B cell (primary cell): ENCODE data around the gene BIRC7. TPM values are rescaled to one million over a fixed set of nuclear protein-coding genes. Genes with fewer than 3 reads are reported as not detected.

ENCODE experiments used
- ATAC-seq: fragments of 200-7000 bp; cut with Tn5 transposase; one replicate; pipeline ENCODE4 v1.10.0; 2021; ENCODE audit warnings: low read depth, mild to moderate bottlenecking, moderate number of reproducible peaks, moderate library complexity
- CTCF ChIA-PET: fragments of 350-600 bp; sonication (Branson Sonifier 250); formaldehyde crosslinking; loops from one replicate; lab custom pipeline; 2021; ENCODE audit warnings: antibody characterized with exemption, inconsistent platforms; lab: Charles Lee
- POLR2A ChIA-PET: fragments of 350-600 bp; sonication (Branson Sonifier 250); formaldehyde crosslinking; loops from one replicate; lab custom pipeline; 2021; ENCODE audit warnings: antibody characterized with exemption; lab: Charles Lee
- DNase-seq: peaks from one replicate; pipeline ENCODE4 v3.0.0; 2013
- H2AFZ ChIP-seq: 2 replicates; pipeline ENCODE4 v1.6.1; 2012; ENCODE audit warnings: mild to moderate bottlenecking, low read depth, low read length; ENCODE audit not compliant: insufficient read depth, poor library complexity, severe bottlenecking
- H3K27ac ChIP-seq, 2 donors: 1 replicate in 1 of 2; 2 replicates in 1 of 2; pipeline ENCODE4 v1.5.1; 2012 to 2013; ENCODE audit warnings: low read length in 2 of 2, mild to moderate bottlenecking in 2 of 2, moderate library complexity in 1 of 2
- H3K27me3 ChIP-seq, 4 experiments: fragments of 200-600 bp in 1 of 4; sonication (generic) in 1 of 4; replicated peaks in 1 of 4; 1 replicate in 2 of 4; 2 replicates in 2 of 4; pipeline versions ENCODE4 v1.6.1 to v1.7.0; 2013 to 2016; ENCODE audit warnings: low read length in 3 of 4, mild to moderate bottlenecking in 2 of 4, mixed read lengths in 1 of 4, moderate library complexity in 1 of 4; ENCODE audit not compliant: insufficient read depth in 4 of 4, control insufficient read depth in 3 of 4; ENCODE audit errors: control extremely low read depth in 1 of 4
- H3K36me3 ChIP-seq, 2 experiments: replicated peaks in 1 of 2; 1 replicate in 1 of 2; 2 replicates in 1 of 2; pipeline versions ENCODE4 v1.6.1 to v1.7.1; 2013; ENCODE audit warnings: low read length in 1 of 2; ENCODE audit not compliant: insufficient read depth in 2 of 2, control insufficient read depth in 1 of 2; ENCODE audit errors: control extremely low read depth in 1 of 2, extremely low read depth in 1 of 2
- H3K4me1 ChIP-seq, 2 donors: fragments of 200-600 bp in 1 of 2; sonication (generic) in 1 of 2; 1 replicate in 1 of 2; 2 replicates in 1 of 2; pipeline versions ENCODE4 v1.5.1 to v1.6.1; 2013 to 2017; ENCODE audit warnings: low read length in 2 of 2; ENCODE audit not compliant: control insufficient read depth in 2 of 2, insufficient read depth in 2 of 2
- H3K4me2 ChIP-seq: replicated peaks from 2 replicates; pipeline ENCODE3; 2012; ENCODE audit warnings: mild to moderate bottlenecking, low read depth, low read length; ENCODE audit not compliant: poor library complexity, severe bottlenecking
- H3K4me3 ChIP-seq, 5 experiments: fragments of 200-600 bp in 1 of 5; sonication (generic) in 1 of 5; 1 replicate in 3 of 5; 2 replicates in 2 of 5; pipeline versions ENCODE4 v1.5.1 to v1.7.0; 2011 to 2016; ENCODE audit warnings: low read length in 4 of 5, mild to moderate bottlenecking in 4 of 5, low read depth in 2 of 5, control low read depth in 1 of 5, moderate library complexity in 1 of 5; ENCODE audit not compliant: insufficient read depth in 1 of 5; ENCODE audit errors: control extremely low read depth in 1 of 5, extremely low read depth in 1 of 5
- H3K79me2 ChIP-seq: fragments of 200-600 bp; sonication (generic); one replicate; pipeline ENCODE4 v1.6.0; 2016; ENCODE audit warnings: low read length; ENCODE audit not compliant: control insufficient read depth, insufficient read depth
- H3K9ac ChIP-seq: fragments of 200-600 bp; sonication (generic); 2 replicates; pipeline ENCODE4 v1.6.1; 2017; ENCODE audit warnings: mild to moderate bottlenecking, low read length, moderate library complexity
- H3K9me3 ChIP-seq, 3 donors: one replicate each; pipeline versions ENCODE4 v1.6.1 to v1.7.1; 2013; ENCODE audit warnings: low read length in 2 of 3; ENCODE audit not compliant: control insufficient read depth in 2 of 3, insufficient read depth in 1 of 3; ENCODE audit errors: control extremely low read depth in 1 of 3
- H4K20me1 ChIP-seq: 2 replicates; pipeline ENCODE4 v1.6.0; 2012; ENCODE audit warnings: mild to moderate bottlenecking, low read length; ENCODE audit not compliant: insufficient read depth, control insufficient read depth, poor library complexity, severe bottlenecking
- H3K27ac Mint-ChIP-seq: one replicate; pipeline ENCODE4 v1.8.0; 2021; ENCODE audit warnings: mixed read lengths
- H3K27me3 Mint-ChIP-seq: one replicate; pipeline ENCODE4 v1.8.0; 2021; ENCODE audit warnings: mixed read lengths
- H3K4me1 Mint-ChIP-seq: one replicate; pipeline ENCODE4 v1.8.0; 2021; ENCODE audit warnings: mixed read lengths
- H3K4me3 Mint-ChIP-seq: one replicate; pipeline ENCODE4 v1.8.0; 2021; ENCODE audit warnings: mixed read lengths
- H3K9me3 Mint-ChIP-seq: one replicate; pipeline ENCODE4 v1.8.0; 2022; ENCODE audit warnings: mixed read lengths; ENCODE audit not compliant: insufficient read depth
- CTCF ChIP-seq: fragments of 200-600 bp; IDR thresholded peaks from one replicate; pipeline ENCODE4 v1.8.0; 2022; ENCODE audit warnings: antibody characterized with exemption, mild to moderate bottlenecking
- EZH2 ChIP-seq: IDR thresholded peaks from 2 replicates; pipeline ENCODE4 v1.6.1; 2012; ENCODE audit warnings: borderline replicate concordance, low read depth, mild to moderate bottlenecking, moderate library complexity, low read length; ENCODE audit not compliant: insufficient read depth, poor library complexity, severe bottlenecking
- WGBS: methylation state at CpG from one replicate; pipeline ENCODE4 v1.1.5; 2013; ENCODE audit warnings: missing lambda C conversion rate; ENCODE audit not compliant: insufficient coverage; 5-methylcytosine and 5-hydroxymethylcytosine counted together
- intact Hi-C: fragments of 100-400 bp; cut with micrococcal nuclease; formaldehyde crosslinking; loops from one replicate; pipeline ENCODE4 v1.10.0; 2022
- polyA plus RNA-seq: library from polyadenylated mRNA; depleted of rRNA; stranded (reverse); fragments of >200 nt; gene quantifications from 2 replicates; pipeline ENCODE4 v1.2.3, GENCODE V29; 2012
- total RNA-seq, 2 donors: library from RNA; stranded (reverse); fragments of 120-200 nt in 1 of 2; gene quantifications; 1 replicate in 1 of 2; 2 replicates in 1 of 2; pipeline versions ENCODE4 v1.2.3 to v1.2.4, GENCODE V29; 2013 to 2022

BIRC7 gene
- total and polyA plus RNA-seq, 2 donors (not counting 1 experiment from before 2014, with no cell fraction given) = 0.12 TPM; not detected in 1

GRCh38 chr20:63222541-63222940 is 13.2 kb upstream of the BIRC7 start:
- 81% methylated on average over 7 of the region's 7 CpGs for WGBS
- H3K9me3 Mint-ChIP-seq = no peaks in the 10 kb centered on the region
- Histone ChIP-seq H3K27me3 (peaks cover 0 to 7% (median 0%) of the 10 kb centered on the region in 4 experiments), H3K4me3 (no peak overlapping the region), H3K27ac (no peak overlapping the region), H2AFZ (no peak overlapping the region), H4K20me1 (no peaks in the 10 kb centered on the region), H3K9ac (no peak overlapping the region), H3K36me3 (no peaks in the 10 kb centered on the region), H3K4me2 (no peak overlapping the region), H3K79me2 (no peaks in the 10 kb centered on the region), H3K9me3 (no peaks in the 10 kb centered on the region), H3K4me1 (no peaks in the 10 kb centered on the region)
- ChIA-PET CTCF (interaction anchor here (1.0 to 3.4 kb wide), 9 partner anchors 10 to 751 kb away, joined by 3 to 35 read pairs (median 6); partner anchors contain the start of gene BIRC7), POLR2A (no interaction called here)
- no peak overlapping the region for H3K4me3 Mint-ChIP-seq
- no peaks in the 10 kb centered on the region for H3K4me1 Mint-ChIP-seq
- TF ChIP-seq EZH2 (no peak), CTCF (no peak)
- H3K27me3 Mint-ChIP-seq = peaks cover 11% of the 10 kb centered on the region
- DNase-seq (no peak), ATAC-seq (no peak)
- intact Hi-C loops = no loop called here
- H3K27ac Mint-ChIP-seq = no peak overlapping the region

DNA sequence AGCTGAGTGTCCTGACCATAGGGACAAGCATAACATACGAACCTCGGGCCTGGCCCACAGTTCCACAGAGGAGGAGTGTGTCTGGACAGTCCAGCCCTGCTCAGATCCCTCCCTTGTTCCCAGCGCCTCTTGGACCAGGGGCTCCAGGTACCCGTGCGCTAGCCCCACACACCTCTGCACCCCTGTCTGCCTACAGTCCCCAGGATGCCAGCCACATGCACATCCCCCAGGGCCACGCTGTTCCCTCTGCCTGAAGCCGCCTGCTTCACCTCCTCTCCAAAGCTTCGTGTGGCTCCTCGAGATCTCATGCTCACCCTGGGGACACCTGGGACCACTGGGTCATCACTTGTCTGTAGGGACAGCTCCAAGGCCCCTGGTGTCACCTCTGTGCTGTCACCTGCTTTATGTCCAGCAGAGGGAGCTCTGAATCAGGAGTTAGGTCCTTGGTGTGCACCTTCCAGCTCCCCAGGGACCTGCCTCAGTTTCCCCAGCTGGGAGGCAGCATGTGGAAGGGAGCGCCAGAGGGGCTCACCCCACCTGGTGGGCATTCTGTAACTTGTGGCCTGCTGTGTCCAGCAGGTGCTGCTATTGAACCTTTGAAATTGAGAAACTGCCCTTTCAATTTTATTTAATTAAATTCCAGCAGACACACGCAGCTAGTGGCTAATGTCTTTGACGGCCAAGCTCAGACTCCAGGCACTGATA is 12.4 kb upstream of the BIRC7 start:
- ChIA-PET CTCF (interaction anchor here (0.6 to 3.4 kb wide), 24 partner anchors 10 to 750 kb away, joined by 3 to 35 read pairs (median 4); partner anchors contain the start of genes ARFGAP1 and BIRC7), POLR2A (no interaction called here)
- WGBS = 63% methylated on average over 12 of the region's 12 CpGs
- Histone ChIP-seq H3K36me3 (no peaks in the 10 kb centered on the region), H3K4me3 (no peak overlapping the region), H3K4me2 (no peak overlapping the region), H4K20me1 (no peaks in the 10 kb centered on the region), H3K4me1 (no peaks in the 10 kb centered on the region), H3K9me3 (no peaks in the 10 kb centered on the region), H3K79me2 (no peaks in the 10 kb centered on the region), H3K9ac (no peak overlapping the region), H2AFZ (no peak overlapping the region), H3K27ac (no peak overlapping the region), H3K27me3 (peaks cover 0 to 7% (median 0%) of the 10 kb centered on the region in 4 experiments)
- DNase-seq (peak; percentile 61), ATAC-seq (peak; percentile 65)
- Mint-ChIP-seq H3K27ac (no peak overlapping the region), H3K9me3 (no peaks in the 10 kb centered on the region), H3K4me1 (no peaks in the 10 kb centered on the region), H3K27me3 (peaks cover 11% of the 10 kb centered on the region), H3K4me3 (no peak overlapping the region)
- no peak for TF ChIP-seq EZH2
- peak; percentile 79 for TF ChIP-seq CTCF
- intact Hi-C loops = no loop called here
